Activated CD8-positive, alpha-beta memory T cell treated with anti-CD3 and anti-CD28 coated beads, Interleukin-2, amount 50 U/mL, for 1 hour (primary cell): ENCODE results near the gene NCBP1.

Source experiments
- DNase-seq: peaks from one replicate; pipeline ENCODE4 v3.0.0-alpha.2; 2020; ENCODE audit errors: extremely low read depth

NCBP1 gene

GRCh38 chr9:97623946-97624345 is 9.7 kb upstream of the NCBP1 start:
- no peak for DNase-seq

DNA sequence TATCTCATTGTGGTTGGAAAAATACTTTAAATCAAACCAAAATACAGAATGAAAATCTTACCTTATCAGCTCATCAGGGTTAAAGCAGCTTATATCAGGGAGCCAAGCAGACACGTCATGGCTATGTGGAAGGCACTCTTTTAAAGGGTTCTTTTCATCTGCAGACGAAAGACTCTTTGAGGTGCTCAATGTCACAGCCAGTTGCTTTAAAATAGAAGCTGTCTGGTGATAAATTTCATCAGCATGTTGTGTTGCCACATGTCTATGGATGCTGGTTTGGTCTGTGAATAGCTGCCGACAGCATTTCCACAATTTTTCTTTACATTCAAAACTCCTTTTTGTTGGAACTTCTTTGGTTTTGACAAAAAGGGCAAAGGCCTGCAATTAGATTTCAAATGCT is 8.0 kb upstream of the NCBP1 start:
- DNase-seq: no peak

GRCh38 chr9:97627624-97628023 is 6.0 kb upstream of the NCBP1 start:
- no peak for DNase-seq

DNA sequence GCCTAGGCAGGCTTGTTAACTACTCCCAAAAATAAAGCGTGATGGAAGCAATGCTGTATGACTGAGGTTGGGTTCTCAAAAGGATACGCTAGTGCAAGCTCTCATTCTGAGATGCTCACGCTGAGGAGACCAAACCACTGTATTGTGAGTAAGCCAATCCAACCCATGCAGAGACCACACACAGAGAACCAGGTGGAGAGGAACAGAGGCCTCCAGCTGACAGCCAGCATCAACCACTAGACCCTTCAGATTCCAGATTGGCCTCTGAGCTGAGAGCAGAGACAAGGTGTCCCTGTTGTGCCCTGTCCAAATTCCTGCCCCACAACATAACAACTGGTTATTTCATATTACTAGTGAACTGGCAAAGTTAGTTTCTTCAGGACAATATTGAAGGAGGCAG is 5.0 kb upstream of the NCBP1 start:
- no peak for DNase-seq

DNA sequence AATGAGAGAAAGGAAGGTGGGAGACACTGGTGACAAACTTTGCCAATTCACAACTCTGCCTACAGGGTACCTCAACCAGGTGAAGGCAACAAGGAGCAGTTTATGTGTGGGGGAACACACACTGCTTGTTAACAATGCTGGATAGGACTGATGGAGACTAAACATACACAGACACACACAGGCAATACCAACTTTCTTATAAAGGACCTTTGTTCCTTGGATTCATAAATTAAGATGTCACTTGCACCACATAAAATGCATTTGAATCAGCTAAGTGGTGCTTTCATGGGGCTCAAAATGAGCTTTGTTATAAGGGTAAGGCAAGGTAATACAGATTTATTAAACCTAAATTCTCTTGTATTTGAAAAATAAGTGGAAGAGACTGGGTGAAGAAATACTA is 4.5 kb upstream of the NCBP1 start:
- no peak for DNase-seq

DNA sequence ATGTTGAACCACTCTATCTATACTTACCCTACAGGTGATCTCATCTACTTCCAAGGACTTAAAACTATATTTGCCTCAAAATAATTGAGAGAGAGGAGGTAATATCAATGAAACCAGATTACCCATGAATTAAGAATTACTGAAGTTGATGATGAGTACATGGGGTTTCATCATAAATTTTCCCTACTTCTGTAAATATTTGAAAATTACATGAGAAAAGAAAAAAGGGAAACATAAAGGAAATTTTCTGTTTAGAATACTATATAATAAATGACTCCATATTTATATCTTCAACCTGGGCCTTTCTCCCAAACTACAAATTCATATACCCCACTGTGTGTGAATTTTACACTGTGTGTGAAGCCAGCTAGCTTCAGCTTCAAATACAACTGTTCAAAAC is 3.0 kb upstream of the NCBP1 start:
- DNase-seq: no peak

DNA sequence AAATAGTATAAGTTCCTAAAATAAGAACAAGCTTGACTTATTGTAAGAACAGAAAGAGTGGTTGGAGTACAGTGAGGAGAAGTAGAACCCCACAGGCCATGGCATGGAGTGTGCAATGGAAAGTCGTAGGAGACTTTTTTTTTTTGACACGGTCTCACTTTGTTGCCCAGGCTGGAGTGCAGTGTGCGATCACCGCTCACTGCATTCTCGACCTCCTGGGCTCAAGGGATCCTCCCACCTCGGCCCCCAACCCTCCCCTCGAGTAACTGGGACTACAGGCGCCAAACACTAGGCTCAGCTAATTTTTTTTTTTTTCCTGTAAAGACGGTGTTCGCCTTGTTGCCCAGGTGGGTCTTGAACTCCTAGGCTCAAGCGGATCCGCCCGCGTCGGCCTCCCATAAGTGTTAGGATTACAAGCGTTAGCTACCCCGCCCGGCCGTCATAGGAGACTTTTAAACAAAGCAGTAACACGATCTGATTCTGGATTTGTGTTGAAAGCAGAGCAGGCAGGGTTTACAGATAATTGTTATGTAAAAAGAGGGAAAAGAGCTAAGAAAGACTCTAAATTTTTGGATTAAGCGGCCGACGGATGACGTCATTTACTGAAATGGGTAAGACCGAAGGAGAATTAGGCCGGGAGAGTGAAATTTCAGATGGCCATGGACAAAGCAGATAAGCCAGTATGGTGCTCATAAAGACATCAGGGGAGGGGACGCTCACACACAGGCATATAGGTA is 1.2 kb upstream of the NCBP1 start:
- no peak for DNase-seq

- no peak for DNase-seq
Observed at GRCh38 chr9:97633859-97634490, 354 bp downstream of the NCBP1 start.

GRCh38 chr9:97635026-97635425 is 1.4 kb downstream of the NCBP1 start:
- no peak for DNase-seq

- no peak for DNase-seq
Observed at GRCh38 chr9:97636903-97637302, 3.3 kb downstream of the NCBP1 start.

DNA sequence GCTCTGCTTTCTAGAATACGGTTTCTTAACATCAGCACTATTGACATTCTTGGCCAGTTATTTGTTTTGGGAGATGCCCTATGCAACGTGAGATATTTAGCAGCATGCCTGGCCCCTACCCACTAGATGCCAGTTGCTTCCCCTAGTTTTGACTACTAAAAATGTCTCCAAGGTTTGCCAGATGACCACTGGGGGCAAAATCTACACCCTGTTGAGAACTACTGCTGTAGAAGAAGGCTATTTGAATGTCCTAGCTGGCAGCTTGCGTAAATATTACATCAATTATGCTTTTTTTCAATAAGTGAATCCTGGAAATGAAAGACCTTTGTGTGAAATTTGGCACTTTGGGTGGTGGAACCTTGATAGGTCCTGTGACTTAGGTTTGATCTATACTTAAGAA is 5.0 kb downstream of the NCBP1 start:
- DNase-seq: no peak

- no peak for DNase-seq
Observed at GRCh38 chr9:97640325-97640724, 6.7 kb downstream of the NCBP1 start.

DNA sequence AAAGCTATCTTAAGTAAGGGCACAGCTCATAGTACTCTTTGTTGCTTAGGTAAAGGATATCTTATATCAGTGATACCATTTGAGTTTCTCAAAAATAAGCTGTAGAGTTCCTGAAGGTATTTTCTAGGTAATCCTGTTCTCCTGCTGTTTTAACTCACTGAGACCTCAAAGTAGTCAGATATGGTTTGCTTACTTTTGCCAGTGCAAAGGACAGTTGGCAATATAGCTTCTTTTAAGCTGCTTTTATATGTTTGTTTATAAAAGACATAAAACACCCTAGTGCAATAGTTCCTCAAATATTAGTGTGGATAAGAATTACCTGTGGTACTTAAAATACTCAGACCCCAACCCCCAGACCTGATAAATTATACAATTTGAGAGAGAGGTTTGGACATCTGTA is 12.1 kb downstream of the NCBP1 start:
- no peak for DNase-seq

GRCh38 chr9:97647996-97648395 is 14.4 kb downstream of the NCBP1 start:
- no peak for DNase-seq

DNA sequence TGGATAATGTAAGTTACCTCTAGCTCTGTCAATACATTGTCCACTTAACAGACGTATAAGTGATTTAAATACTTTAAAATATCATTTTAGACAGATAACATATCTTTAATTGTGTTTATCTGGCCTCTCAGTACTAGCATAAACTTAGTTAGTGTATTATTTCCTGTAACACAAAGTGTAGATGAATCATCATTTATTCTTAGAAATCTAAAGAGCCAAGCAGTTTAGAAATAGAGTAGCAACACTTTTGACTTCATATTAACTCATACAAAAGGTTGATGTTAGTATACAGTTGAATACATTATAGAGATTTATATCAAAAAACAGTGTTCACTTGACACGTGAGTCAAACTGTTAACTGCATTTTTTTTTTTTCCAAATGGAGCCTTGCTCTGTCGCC is 18.0 kb downstream of the NCBP1 start:
- DNase-seq: no peak

GRCh38 chr9:97658707-97659106 is 25.1 kb downstream of the NCBP1 start:
- DNase-seq: no peak

DNA sequence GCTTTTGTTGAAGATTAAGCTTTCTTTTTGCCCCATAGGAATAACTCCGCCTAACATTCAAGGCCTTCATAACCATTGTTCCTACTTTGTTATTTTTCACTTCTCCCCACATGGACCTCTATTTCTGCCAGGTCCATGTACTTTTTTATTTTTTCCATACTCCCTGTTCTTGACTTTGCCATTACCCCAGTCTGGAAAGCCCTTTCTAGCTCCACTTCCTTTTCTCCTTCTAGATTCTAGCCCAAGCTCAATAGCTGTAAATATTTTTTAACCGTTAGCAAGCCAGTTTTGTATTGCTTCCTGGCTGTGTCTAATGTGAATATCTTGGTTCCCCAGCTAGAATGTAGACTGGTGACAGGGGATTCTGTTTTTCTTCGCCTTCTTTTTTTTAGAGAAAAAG is 26.1 kb downstream of the NCBP1 start:
- DNase-seq: no peak

GRCh38 chr9:97660340-97660739 is 26.7 kb downstream of the NCBP1 start:
- DNase-seq: no peak

- DNase-seq: no peak
Observed at GRCh38 chr9:97660847-97661246, 27.2 kb downstream of the NCBP1 start.

DNA sequence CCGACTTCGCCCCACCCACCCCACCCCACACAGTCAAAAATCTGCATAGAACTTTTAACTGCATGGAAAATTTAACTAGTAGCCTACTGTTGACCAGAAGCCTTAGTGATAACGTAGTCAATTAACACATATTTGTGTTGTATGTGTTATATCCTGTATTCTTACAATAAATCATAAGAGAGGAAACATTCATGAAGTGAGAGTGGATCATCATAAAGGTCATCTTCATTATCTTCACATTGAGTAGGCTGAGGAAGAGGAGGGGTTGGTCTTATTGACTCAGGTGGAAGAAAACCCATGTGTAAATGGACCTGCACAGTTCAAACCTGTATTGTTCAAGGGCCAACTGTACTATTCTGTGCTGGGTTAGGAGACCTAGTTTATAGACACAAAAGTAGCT is 32.1 kb downstream of the NCBP1 start:
- DNase-seq: no peak

GRCh38 chr9:97666907-97667686 is 33.5 kb downstream of the NCBP1 start:
- DNase-seq: no peak

GRCh38 chr9:97668485-97668884 is 34.9 kb downstream of the NCBP1 start:
- DNase-seq: no peak

DNA sequence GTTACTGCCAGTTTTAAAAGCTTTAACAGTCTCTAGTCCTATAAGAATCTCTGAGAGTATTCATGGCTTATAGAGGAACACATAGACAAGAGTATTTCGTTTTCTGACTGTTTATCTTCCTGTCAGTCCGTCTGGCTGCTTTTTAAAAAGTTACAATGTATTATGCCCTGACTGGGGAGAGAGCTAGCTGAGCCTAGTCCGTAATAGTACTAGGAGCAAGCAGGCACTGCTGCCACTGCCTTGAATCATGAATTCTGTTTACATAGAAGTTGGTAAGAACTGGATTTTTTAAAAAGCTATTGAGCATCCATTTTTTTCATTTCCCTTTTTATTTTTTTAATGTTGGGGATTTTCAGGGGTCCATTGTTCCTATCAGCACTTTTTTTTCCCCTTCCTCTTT is 37.0 kb downstream of the NCBP1 start:
- no peak for DNase-seq
